Activated CD8-positive, alpha-beta T cell treated with anti-CD3 and anti-CD28 coated beads for 36 hours (primary cell): ENCODE measurements around the gene ZNF670. TPM values are rescaled to one million over a fixed set of nuclear protein-coding genes. Genes with fewer than 3 reads are reported as not detected.

ENCODE experiments used
- ATAC-seq: fragments of 200-7000 bp; cut with Tn5 transposase; one replicate; pipeline ENCODE4 v1.10.0; 2021; ENCODE audit warnings: mild to moderate bottlenecking, moderate library complexity
- CTCF ChIA-PET: fragments of 350-600 bp; sonication (Branson Sonifier 250); formaldehyde crosslinking; loops from one replicate; lab custom pipeline; 2021; ENCODE audit warnings: antibody characterized with exemption; lab: Charles Lee
- POLR2A ChIA-PET: fragments of 350-600 bp; sonication (Branson Sonifier 250); formaldehyde crosslinking; loops from one replicate; lab custom pipeline; 2021; ENCODE audit warnings: antibody characterized with exemption; lab: Charles Lee
- DNase-seq: peaks from one replicate; pipeline ENCODE4 v3.0.0-alpha.2; 2020
- H3K27ac Mint-ChIP-seq: one replicate; pipeline ENCODE4 v1.8.0; 2021; ENCODE audit warnings: mild to moderate bottlenecking, mixed read lengths
- H3K27me3 Mint-ChIP-seq: one replicate; pipeline ENCODE4 v1.8.0; 2021; ENCODE audit warnings: mixed read lengths
- H3K36me3 Mint-ChIP-seq: one replicate; pipeline ENCODE4 v1.8.0; 2021; ENCODE audit warnings: low read depth, mixed read lengths
- H3K4me1 Mint-ChIP-seq: one replicate; pipeline ENCODE4 v1.8.0; 2021; ENCODE audit warnings: low read depth, mixed read lengths
- H3K4me3 Mint-ChIP-seq: one replicate; pipeline ENCODE4 v1.8.0; 2021; ENCODE audit warnings: mild to moderate bottlenecking, moderate library complexity, mixed read lengths
- H3K9me3 Mint-ChIP-seq: one replicate; pipeline ENCODE4 v1.8.0; 2021; ENCODE audit warnings: mixed read lengths
- intact Hi-C: fragments of 100-400 bp; cut with micrococcal nuclease; formaldehyde crosslinking; loops from one replicate; pipeline ENCODE4 v1.10.0; 2022
- total RNA-seq, 2 experiments: library from RNA; stranded (reverse); gene quantifications; one replicate each; pipeline ENCODE4 v1.2.3, GENCODE V29; 2021
- TF ChIP-seq, protein P1 (sequence below): fragments of 200-600 bp; IDR thresholded peaks from one replicate; pipeline ENCODE4 v1.8.0; 2022; ENCODE audit warnings: antibody characterized with exemption, mild to moderate bottlenecking

ZNF670 gene
- total RNA-seq, 2 experiments from 2014 or later = 3.3 to 4.0 TPM

DNA sequence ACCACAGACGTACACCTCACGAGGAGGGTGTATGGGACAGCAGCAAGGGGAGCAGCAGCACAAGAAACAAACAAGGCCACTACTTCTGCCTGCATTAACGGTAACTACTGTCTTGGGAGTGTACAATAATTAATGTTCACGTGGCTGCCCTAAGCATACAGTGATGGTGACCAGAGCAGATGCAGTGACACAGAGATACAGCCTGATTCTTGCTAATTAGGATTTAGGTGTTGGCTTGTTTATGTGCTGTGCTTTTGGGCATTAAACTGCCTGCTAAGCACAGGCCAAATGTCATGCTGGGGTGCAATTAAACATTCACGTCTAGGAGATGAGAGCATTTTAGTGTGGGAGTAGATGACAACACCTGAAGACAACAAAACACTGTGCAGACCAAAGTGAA lies 18.3 kb upstream of the ZNF670 start:
- peaks cover 48% of the 10 kb centered on the region for H3K9me3 Mint-ChIP-seq
- H3K4me3 Mint-ChIP-seq = no peak overlapping the region
- ATAC-seq (no peak), DNase-seq (no peak)
- peaks cover 2% of the 10 kb centered on the region for H3K4me1 Mint-ChIP-seq
- no peak overlapping the region for H3K27ac Mint-ChIP-seq
- no peaks in the 10 kb centered on the region for H3K27me3 Mint-ChIP-seq
- POLR2A ChIA-PET = no interaction called here
- TF ChIP-seq, protein P1, sequence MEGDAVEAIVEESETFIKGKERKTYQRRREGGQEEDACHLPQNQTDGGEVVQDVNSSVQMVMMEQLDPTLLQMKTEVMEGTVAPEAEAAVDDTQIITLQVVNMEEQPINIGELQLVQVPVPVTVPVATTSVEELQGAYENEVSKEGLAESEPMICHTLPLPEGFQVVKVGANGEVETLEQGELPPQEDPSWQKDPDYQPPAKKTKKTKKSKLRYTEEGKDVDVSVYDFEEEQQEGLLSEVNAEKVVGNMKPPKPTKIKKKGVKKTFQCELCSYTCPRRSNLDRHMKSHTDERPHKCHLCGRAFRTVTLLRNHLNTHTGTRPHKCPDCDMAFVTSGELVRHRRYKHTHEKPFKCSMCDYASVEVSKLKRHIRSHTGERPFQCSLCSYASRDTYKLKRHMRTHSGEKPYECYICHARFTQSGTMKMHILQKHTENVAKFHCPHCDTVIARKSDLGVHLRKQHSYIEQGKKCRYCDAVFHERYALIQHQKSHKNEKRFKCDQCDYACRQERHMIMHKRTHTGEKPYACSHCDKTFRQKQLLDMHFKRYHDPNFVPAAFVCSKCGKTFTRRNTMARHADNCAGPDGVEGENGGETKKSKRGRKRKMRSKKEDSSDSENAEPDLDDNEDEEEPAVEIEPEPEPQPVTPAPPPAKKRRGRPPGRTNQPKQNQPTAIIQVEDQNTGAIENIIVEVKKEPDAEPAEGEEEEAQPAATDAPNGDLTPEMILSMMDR = no peak
- CTCF ChIA-PET = no interaction called here
- H3K36me3 Mint-ChIP-seq = peaks cover 55% of the 10 kb centered on the region
- intact Hi-C loops = no loop called here

DNA sequence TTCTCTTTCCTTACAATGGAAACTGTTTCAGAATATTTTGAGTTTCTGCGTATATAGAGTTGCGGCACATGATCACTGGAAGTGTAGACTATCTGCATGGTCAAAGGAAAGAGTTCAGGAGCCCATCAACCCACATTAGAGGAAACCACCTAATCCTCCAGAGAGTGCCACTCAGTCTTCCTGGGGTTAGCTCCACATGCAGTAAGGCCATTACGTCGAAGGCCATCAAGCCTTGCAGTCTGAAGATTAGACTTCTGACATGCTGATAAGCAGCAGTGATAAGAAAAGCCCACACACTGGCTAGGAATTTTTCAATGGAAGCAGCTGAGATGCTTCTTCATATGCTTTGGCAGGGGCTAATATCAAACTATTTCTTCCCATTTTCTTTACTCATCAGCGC lies 17.9 kb upstream of the ZNF670 start:
- H3K36me3 Mint-ChIP-seq = peaks cover 51% of the 10 kb centered on the region
- no peak overlapping the region for H3K27ac Mint-ChIP-seq
- no peak overlapping the region for H3K4me3 Mint-ChIP-seq
- intact Hi-C loops = no loop called here
- TF ChIP-seq, protein P1 = no peak
- DNase-seq = no peak
- CTCF ChIA-PET = no interaction called here
- H3K4me1 Mint-ChIP-seq = no peaks in the 10 kb centered on the region
- no peaks in the 10 kb centered on the region for H3K27me3 Mint-ChIP-seq
- no peak for ATAC-seq
- H3K9me3 Mint-ChIP-seq = peaks cover 43% of the 10 kb centered on the region
- POLR2A ChIA-PET = no interaction called here

DNA sequence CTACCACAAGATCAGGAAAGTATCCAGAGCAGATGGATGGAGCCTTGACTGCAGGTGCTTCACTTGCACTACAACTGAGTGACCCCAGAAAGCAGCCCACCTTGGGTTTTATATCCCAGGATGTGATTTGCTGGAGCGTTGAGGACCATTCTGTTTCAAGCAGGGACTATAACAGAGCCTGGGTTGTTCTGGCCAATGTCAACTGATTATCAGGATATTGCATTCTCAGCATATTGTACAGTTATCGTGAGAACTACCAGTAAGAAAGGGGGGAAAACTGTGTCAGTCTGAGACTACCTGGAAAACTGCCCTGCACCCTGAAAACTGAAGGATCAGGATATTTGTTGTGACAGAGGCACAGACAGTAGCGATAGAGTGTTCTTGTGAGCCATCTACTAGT lies 17.5 kb upstream of the ZNF670 start:
- H3K36me3 Mint-ChIP-seq = peaks cover 47% of the 10 kb centered on the region
- ChIA-PET POLR2A (no interaction called here), CTCF (no interaction called here)
- no peaks in the 10 kb centered on the region for H3K4me1 Mint-ChIP-seq
- H3K4me3 Mint-ChIP-seq = no peak overlapping the region
- TF ChIP-seq, protein P1 = no peak
- DNase-seq = no peak
- ATAC-seq = no peak
- peaks cover 41% of the 10 kb centered on the region for H3K9me3 Mint-ChIP-seq
- no peak overlapping the region for H3K27ac Mint-ChIP-seq
- no peaks in the 10 kb centered on the region for H3K27me3 Mint-ChIP-seq
- intact Hi-C loops = no loop called here

DNA sequence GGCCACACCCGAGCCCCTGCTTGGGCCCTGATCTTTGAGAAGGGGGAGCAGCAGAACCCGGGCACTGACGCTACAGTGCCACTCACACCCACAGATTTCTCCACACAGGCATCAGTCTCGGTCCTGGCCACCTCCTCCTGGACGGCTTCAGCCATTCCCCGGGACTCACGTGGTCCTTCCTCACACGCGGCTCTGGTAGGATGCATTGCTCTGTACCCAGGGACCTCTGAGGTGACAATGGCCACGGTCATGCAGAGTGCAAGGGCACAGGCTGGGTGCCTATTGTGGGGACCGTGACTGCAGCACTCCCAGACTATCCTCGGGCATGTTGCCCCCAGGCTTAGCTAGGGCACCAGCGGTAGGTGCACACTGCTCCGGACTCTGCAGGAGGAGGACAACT lies 11.8 kb upstream of the ZNF670 start:
- ATAC-seq (no peak), DNase-seq (no peak)
- Mint-ChIP-seq H3K9me3 (peaks cover 6% of the 10 kb centered on the region), H3K27ac (no peak overlapping the region), H3K4me1 (no peaks in the 10 kb centered on the region), H3K4me3 (no peak overlapping the region), H3K27me3 (no peaks in the 10 kb centered on the region), H3K36me3 (peaks cover 2% of the 10 kb centered on the region)
- ChIA-PET CTCF (no interaction called here), POLR2A (no interaction called here)
- TF ChIP-seq, protein P1 = no peak
- intact Hi-C loops = no loop called here

DNA sequence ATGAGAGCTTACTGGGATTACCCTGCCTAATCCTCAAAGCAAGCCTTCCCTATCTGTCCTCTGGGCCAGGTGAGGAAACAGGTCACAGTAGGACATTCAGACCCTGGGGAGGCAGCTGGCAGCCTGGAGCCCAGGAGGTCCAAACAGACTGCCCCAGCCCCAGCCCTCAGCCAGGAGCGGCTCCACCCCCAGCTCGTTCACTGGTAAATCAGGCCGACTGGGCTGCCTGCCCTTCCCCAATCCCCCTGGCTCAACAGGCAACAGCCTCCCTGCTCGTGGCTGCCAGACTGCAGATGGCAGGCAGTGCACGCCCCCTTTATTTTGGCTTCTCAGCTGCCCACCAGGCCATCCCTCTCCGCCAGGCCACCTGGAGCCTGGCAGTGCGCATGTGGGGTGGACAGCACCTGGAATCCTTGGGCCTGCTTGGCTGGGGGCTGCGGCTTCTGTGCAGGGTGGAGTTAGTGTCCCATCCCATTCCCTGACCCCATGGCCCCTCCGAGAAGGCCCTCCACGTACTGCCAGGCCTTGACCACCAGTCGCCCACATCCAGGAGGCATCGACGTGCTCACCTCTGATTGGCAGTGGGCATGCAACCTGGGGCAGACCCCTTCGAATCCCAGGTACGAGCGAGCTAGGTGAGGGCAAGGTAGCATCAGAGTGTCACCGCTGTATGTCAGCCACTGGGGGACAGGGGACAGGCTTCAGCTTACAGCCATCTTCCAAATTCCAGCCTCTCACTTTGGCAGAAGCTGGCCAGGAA lies 11.2 kb upstream of the ZNF670 start:
- H3K27me3 Mint-ChIP-seq = peaks cover 2% of the 10 kb centered on the region
- ATAC-seq (no peak), DNase-seq (no peak)
- POLR2A ChIA-PET = no interaction called here
- intact Hi-C loops = no loop called here
- H3K9me3 Mint-ChIP-seq = peaks cover 9% of the 10 kb centered on the region
- H3K27ac Mint-ChIP-seq = no peak overlapping the region
- CTCF ChIA-PET = no interaction called here
- H3K4me3 Mint-ChIP-seq = no peak overlapping the region
- TF ChIP-seq, protein P1 = no peak
- no peaks in the 10 kb centered on the region for H3K4me1 Mint-ChIP-seq
- H3K36me3 Mint-ChIP-seq = peaks cover 2% of the 10 kb centered on the region
